HCT116 (cell line): Measurements from ENCODE around the gene JAG1. TPM values are rescaled to one million over a fixed set of nuclear protein-coding genes. Genes with fewer than 3 reads are reported as not detected.
"Not testable (repeated sequence)": the region's sequence is repeated elsewhere in the genome, so short reads cannot be mapped to it uniquely, and the experiment has no call there.

Experiments used
- ATAC-seq: fragments of 200-7000 bp; cut with Tn5 transposase; 2 replicates; pipeline ENCODE4 v1.9.1; 2020; ENCODE audit warnings: mild to moderate bottlenecking, moderate library complexity
- BruUV-seq: library from RNA; stranded (reverse); fragments of 400-500 nt; replicated peaks from 2 replicates; lab custom pipeline; 2021; lab: Mats Ljungman, UMichigan
- CTCF ChIA-PET: fragments of 300-600 bp; sonication (Branson Sonifier 250); formaldehyde crosslinking; loops from one replicate; lab custom pipeline; 2021; ENCODE audit warnings: antibody characterized with exemption; lab: Charles Lee
- POLR2A ChIA-PET: fragments of 300-600, 350-600 bp; sonication (Branson Sonifier 250); formaldehyde crosslinking; loops from one replicate; lab custom pipeline; 2021; ENCODE audit warnings: antibody characterized with exemption; lab: Charles Lee
- RAD21 ChIA-PET, 2 experiments: fragments of 300-600 bp; sonication (Branson Sonifier 250); formaldehyde crosslinking; loops; one replicate each; lab custom pipeline; 2023; ENCODE audit warnings: low total read pairs in 2 of 2; ENCODE audit not compliant: uncharacterized antibody in 2 of 2, unreplicated experiment in 2 of 2, low non-redundant PET in 1 of 2; lab: Charles Lee
- DNase-seq: peaks from one replicate; pipeline ENCODE4 v3.0.0-alpha.2; 2010; ENCODE audit warnings: low read depth, low spot score
- H2AFZ ChIP-seq: fragments of 200-600 bp; shearing (Covaris generic), sonication (generic); 2 replicates; pipeline ENCODE4 v1.6.1; 2017; ENCODE audit warnings: low read depth, mixed run types, mixed read lengths, antibody characterized with exemption, low read length; ENCODE audit not compliant: poor library complexity, severe bottlenecking
- H3K27ac ChIP-seq: 2 replicates; pipeline ENCODE4 v1.5.1; 2012; ENCODE audit warnings: low read depth, low read length
- H3K27me3 ChIP-seq: fragments of 200-600 bp; sonication (generic); 2 replicates; pipeline ENCODE4 v1.6.1; 2016; ENCODE audit warnings: mixed run types, low read length, mixed read lengths; ENCODE audit not compliant: insufficient read depth
- H3K36me3 ChIP-seq, 2 experiments: fragments of 200-500 bp in 1 of 2; fragments of 200-600 bp in 1 of 2; sonication (Bioruptor generic) in 1 of 2; sonication (generic) in 1 of 2; 2 replicates each; pipeline versions ENCODE4 v1.5.1 to v1.6.1; 2014 to 2016; ENCODE audit warnings: low read length in 2 of 2, inconsistent platforms in 1 of 2, mixed read lengths in 1 of 2, mixed run types in 1 of 2; ENCODE audit not compliant: insufficient read depth in 2 of 2, control insufficient read depth in 1 of 2
- H3K4me1 ChIP-seq, 2 experiments: fragments of 200-600 bp in 1 of 2; sonication (generic) in 1 of 2; 2 replicates each; pipeline versions ENCODE4 v1.5.1 to v1.6.1; 2012 to 2017; ENCODE audit warnings: low read length in 2 of 2, inconsistent platforms in 1 of 2, mild to moderate bottlenecking in 1 of 2, mixed read lengths in 1 of 2, mixed run types in 1 of 2, moderate library complexity in 1 of 2; ENCODE audit not compliant: insufficient read depth in 2 of 2, control insufficient read depth in 1 of 2
- H3K4me2 ChIP-seq: fragments of 200-600 bp; sonication (generic); 2 replicates; pipeline ENCODE4 v1.6.1; 2017; ENCODE audit warnings: mixed run types, low read length, mixed read lengths
- H3K4me3 ChIP-seq, 2 experiments: fragments of 200-600 bp in 1 of 2; sonication (generic) in 1 of 2; replicated peaks in 1 of 2; 2 replicates each; pipeline ENCODE4 v1.5.1; 2011 to 2016; ENCODE audit warnings: low read length in 2 of 2, control low read depth in 1 of 2, low read depth in 1 of 2, mild to moderate bottlenecking in 1 of 2, mixed read lengths in 1 of 2, mixed run types in 1 of 2
- H3K79me2 ChIP-seq: fragments of 200-600 bp; sonication (generic); 2 replicates; pipeline ENCODE4 v1.6.1; 2017; ENCODE audit warnings: mild to moderate bottlenecking, mixed run types, low read length, moderate library complexity, mixed read lengths; ENCODE audit not compliant: insufficient read depth
- H3K9ac ChIP-seq: fragments of 200-600 bp; sonication (generic); 2 replicates; pipeline ENCODE4 v1.6.1; 2016; ENCODE audit warnings: low read length, mixed read lengths
- H3K9me2 ChIP-seq: fragments of 200-600 bp; sonication (generic), shearing (Covaris generic); 2 replicates; pipeline ENCODE4 v1.6.1; 2017; ENCODE audit warnings: mixed run types, mild to moderate bottlenecking, moderate library complexity; ENCODE audit not compliant: insufficient read depth
- H3K9me3 ChIP-seq, 2 experiments: fragments of 200-500 bp in 1 of 2; fragments of 200-600 bp in 1 of 2; sonication (Bioruptor generic) in 1 of 2; sonication (generic) in 1 of 2; 2 replicates each; pipeline ENCODE4 v1.6.1; 2014 to 2017; ENCODE audit warnings: low read length in 2 of 2, mixed read lengths in 2 of 2, inconsistent platforms in 1 of 2, low read depth in 1 of 2, mild to moderate bottlenecking in 1 of 2, mixed run types in 1 of 2, moderate library complexity in 1 of 2; ENCODE audit not compliant: control insufficient read depth in 1 of 2, insufficient read depth in 1 of 2
- H4K20me1 ChIP-seq: fragments of 200-600 bp; sonication (generic), shearing (Covaris generic); 2 replicates; pipeline ENCODE4 v1.6.1; 2017; ENCODE audit warnings: mixed run types, mild to moderate bottlenecking, moderate library complexity; ENCODE audit not compliant: insufficient read depth
- CEBPB ChIP-seq: IDR thresholded peaks from 2 replicates; pipeline ENCODE4 v1.6.1; 2012; ENCODE audit warnings: low read depth
- EGR1 ChIP-seq: IDR thresholded peaks from 2 replicates; pipeline ENCODE4 v1.6.1; 2012; ENCODE audit warnings: low read depth
- ELF1 ChIP-seq: IDR thresholded peaks from 2 replicates; pipeline ENCODE4 v1.6.1; 2012; ENCODE audit warnings: low read depth, borderline replicate concordance
- EZH2phosphoT487 ChIP-seq: fragments of 200-600 bp; IDR thresholded peaks from 2 replicates; pipeline ENCODE4 v1.6.1; 2018; ENCODE audit warnings: antibody characterized with exemption, borderline replicate concordance
- FOSL1 ChIP-seq: IDR thresholded peaks from 2 replicates; pipeline ENCODE4 v1.6.1; 2012; ENCODE audit warnings: low read depth
- SIN3A ChIP-seq: IDR thresholded peaks from 2 replicates; pipeline ENCODE4 v1.6.1; 2012; ENCODE audit warnings: low read depth
- SP1 ChIP-seq: IDR thresholded peaks from 2 replicates; pipeline ENCODE4 v1.6.1; 2012; ENCODE audit warnings: low read depth
- TCF7L2 ChIP-seq: IDR thresholded peaks from 2 replicates; pipeline ENCODE4 v1.7.0; 2011; ENCODE audit warnings: borderline replicate concordance, inconsistent platforms; ENCODE audit not compliant: insufficient read depth, insufficient read length; ENCODE audit errors: extremely low read depth
- YY1 ChIP-seq: IDR thresholded peaks from 2 replicates; pipeline ENCODE4 v1.6.1; 2011; ENCODE audit warnings: low read length, low read depth, moderate library complexity, mild to moderate bottlenecking; ENCODE audit not compliant: insufficient replicate concordance; ENCODE audit errors: extremely low read depth
- ZFX ChIP-seq: fragments of 450-650 bp; IDR thresholded peaks from 2 replicates; pipeline ENCODE4 v1.6.1; 2017
- intact Hi-C: fragments of 100-400 bp; cut with micrococcal nuclease; formaldehyde crosslinking; loops from 2 replicates; pipeline ENCODE4 v1.10.0; 2022
- total RNA-seq: library from RNA; stranded (reverse); gene quantifications from one replicate; pipeline ENCODE4 v1.2.1, GENCODE V29; 2021; ENCODE audit not compliant: unreplicated experiment
- TF ChIP-seq, protein P1 (sequence below): IDR thresholded peaks from 2 replicates; pipeline ENCODE4 v1.6.1; 2012; ENCODE audit warnings: low read depth

JAG1 gene
- total RNA-seq, 1 experiment from 2014 or later, result 31.9 TPM

DNA sequence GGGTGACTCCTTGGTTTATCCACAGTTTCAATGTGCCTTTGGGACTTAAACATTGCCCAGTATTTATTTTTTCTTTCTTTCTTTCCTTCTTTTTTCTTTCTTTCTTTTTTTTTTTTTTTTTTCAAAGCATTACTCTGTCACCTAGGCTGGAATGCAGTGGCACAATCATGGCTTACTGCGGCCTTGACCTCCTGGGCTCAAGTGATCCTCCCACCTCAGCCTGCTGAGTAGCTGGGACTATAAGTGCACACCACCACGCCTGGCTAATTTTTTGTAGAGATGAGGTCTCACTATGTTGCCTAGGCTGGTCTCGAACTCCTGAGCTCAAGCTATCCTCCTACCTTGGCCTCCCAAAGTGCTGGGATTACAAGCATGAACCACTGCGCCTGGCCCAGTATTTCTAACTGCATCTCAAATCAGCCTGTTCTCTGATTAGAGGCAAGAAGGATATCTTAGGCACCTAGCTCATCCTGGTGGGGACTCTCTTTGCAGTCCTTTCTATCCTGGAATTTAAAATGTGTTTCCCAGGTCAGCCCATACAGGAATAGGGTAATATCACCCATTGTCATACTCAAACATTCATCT, 56.2 kb downstream of the JAG1 start:
- H3K9me3 ChIP-seq, H3K4me2 ChIP-seq, H3K9ac ChIP-seq, H2AFZ ChIP-seq, CTCF ChIA-PET, H3K79me2 ChIP-seq, H3K27me3 ChIP-seq, BruUV-seq, H3K4me3 ChIP-seq, H3K27ac ChIP-seq, H3K36me3 ChIP-seq, intact Hi-C loops, H4K20me1 ChIP-seq, ATAC-seq, DNase-seq, RAD21 ChIA-PET, H3K9me2 ChIP-seq, POLR2A ChIA-PET: not testable (repeated sequence)
- H3K4me1 ChIP-seq, result peaks cover 4 to 12% of the 10 kb centered on the region in 2 experiments

DNA sequence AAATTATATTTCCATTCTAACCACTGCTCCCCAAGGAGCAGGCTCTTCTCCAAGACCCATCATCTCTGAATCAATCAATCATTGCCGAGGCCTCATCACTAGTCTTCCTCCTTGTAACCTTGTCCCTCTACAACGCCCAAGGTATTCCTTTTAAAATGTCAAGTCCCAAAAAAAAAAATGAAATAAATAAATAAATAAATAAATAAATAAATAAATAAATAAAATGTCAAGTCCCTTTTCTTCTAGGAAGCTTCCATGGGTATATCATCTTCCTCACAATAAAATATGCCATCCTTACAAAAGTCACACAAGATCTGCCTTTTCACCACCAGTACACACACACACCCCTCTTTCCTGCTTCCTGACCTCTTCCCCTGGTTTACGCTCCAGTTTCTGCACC, 57.6 kb downstream of the JAG1 start:
- no peak overlapping the region for H3K4me3 ChIP-seq
- H3K9me2 ChIP-seq, result no peaks in the 10 kb centered on the region
- H2AFZ ChIP-seq, result no peak overlapping the region
- intact Hi-C loops, result no loop called here
- POLR2A ChIA-PET, result no interaction called here
- H3K9ac ChIP-seq, result no peak overlapping the region
- TF ChIP-seq TCF7L2 (no peak), EGR1 (no peak), SIN3A (no peak), ZFX (no peak), ELF1 (no peak), CEBPB (no peak), EZH2phosphoT487 (no peak), YY1 (no peak), FOSL1 (no peak), SP1 (no peak)
- TF ChIP-seq, protein P1, sequence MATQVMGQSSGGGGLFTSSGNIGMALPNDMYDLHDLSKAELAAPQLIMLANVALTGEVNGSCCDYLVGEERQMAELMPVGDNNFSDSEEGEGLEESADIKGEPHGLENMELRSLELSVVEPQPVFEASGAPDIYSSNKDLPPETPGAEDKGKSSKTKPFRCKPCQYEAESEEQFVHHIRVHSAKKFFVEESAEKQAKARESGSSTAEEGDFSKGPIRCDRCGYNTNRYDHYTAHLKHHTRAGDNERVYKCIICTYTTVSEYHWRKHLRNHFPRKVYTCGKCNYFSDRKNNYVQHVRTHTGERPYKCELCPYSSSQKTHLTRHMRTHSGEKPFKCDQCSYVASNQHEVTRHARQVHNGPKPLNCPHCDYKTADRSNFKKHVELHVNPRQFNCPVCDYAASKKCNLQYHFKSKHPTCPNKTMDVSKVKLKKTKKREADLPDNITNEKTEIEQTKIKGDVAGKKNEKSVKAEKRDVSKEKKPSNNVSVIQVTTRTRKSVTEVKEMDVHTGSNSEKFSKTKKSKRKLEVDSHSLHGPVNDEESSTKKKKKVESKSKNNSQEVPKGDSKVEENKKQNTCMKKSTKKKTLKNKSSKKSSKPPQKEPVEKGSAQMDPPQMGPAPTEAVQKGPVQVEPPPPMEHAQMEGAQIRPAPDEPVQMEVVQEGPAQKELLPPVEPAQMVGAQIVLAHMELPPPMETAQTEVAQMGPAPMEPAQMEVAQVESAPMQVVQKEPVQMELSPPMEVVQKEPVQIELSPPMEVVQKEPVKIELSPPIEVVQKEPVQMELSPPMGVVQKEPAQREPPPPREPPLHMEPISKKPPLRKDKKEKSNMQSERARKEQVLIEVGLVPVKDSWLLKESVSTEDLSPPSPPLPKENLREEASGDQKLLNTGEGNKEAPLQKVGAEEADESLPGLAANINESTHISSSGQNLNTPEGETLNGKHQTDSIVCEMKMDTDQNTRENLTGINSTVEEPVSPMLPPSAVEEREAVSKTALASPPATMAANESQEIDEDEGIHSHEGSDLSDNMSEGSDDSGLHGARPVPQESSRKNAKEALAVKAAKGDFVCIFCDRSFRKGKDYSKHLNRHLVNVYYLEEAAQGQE, result no peak
- no peak overlapping the region for H3K27ac ChIP-seq
- no peaks in the 10 kb centered on the region for H4K20me1 ChIP-seq
- H3K79me2 ChIP-seq, result no peaks in the 10 kb centered on the region
- CTCF ChIA-PET, result no interaction called here
- no peaks in the 10 kb centered on the region for H3K9me3 ChIP-seq
- H3K4me2 ChIP-seq, result no peak overlapping the region
- no TSS peak for BruUV-seq
- H3K27me3 ChIP-seq, result no peaks in the 10 kb centered on the region
- ATAC-seq, result no peak
- no peaks in the 10 kb centered on the region for H3K36me3 ChIP-seq
- RAD21 ChIA-PET, result no interaction called here
- H3K4me1 ChIP-seq, result peaks cover 4 to 12% of the 10 kb centered on the region in 2 experiments
- DNase-seq, result no peak
